ENCODE data around the gene OTOGL. TPM values are rescaled to one million over a fixed set of nuclear protein-coding genes. Genes with fewer than 3 reads are reported as not detected.

OTOGL gene
- total RNA-seq, 1 experiment from 2014 or later, result not detected

DNA sequence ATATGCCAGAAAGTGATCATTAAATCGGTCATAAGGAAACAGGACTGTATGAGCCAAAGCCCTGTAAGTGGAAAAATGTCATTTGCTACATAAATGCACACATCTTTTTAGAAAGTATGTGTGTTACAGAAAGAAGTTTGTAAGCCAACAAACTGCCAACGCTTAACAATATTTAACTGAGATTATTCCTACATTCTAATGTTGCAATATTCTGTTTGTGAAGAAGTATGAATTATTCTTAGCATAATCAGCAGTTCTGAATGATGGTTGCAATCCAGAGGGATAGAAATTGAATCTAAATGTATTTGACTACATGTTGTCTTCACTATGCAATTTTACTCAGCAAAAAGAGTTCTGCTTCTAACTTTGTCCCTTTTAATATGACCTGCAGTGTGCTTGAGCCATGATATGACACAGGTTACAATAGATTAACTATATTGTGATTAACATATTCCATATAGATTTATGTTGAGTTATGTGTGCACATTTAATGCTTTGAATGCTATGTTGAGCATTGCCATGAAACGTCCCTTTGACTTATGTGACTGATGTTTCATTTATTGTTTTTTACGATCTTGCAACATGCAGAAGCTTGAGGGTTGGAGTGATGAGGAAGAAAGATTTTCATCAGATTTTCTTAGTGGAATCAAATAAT, 277.9 kb downstream of the OTOGL start:
- ChIA-PET CTCF (no interaction called here), POLR2A (ENCODE audit: unreplicated experiment) (no interaction called here)
- H3K27me3 ChIP-seq (ENCODE audit: insufficient read depth, low read depth), result no peaks in the 10 kb centered on the region
- TF ChIP-seq EZH2 (IDR thresholded peaks at IDR 0.05; ENCODE audit: low read depth), result no peak
- TF ChIP-seq, protein P1, sequence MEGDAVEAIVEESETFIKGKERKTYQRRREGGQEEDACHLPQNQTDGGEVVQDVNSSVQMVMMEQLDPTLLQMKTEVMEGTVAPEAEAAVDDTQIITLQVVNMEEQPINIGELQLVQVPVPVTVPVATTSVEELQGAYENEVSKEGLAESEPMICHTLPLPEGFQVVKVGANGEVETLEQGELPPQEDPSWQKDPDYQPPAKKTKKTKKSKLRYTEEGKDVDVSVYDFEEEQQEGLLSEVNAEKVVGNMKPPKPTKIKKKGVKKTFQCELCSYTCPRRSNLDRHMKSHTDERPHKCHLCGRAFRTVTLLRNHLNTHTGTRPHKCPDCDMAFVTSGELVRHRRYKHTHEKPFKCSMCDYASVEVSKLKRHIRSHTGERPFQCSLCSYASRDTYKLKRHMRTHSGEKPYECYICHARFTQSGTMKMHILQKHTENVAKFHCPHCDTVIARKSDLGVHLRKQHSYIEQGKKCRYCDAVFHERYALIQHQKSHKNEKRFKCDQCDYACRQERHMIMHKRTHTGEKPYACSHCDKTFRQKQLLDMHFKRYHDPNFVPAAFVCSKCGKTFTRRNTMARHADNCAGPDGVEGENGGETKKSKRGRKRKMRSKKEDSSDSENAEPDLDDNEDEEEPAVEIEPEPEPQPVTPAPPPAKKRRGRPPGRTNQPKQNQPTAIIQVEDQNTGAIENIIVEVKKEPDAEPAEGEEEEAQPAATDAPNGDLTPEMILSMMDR (conservative IDR thresholded peaks at IDR 0.05), result no peak
- H3F3A ChIP-seq (ENCODE audit: insufficient read depth, low read depth), result no peaks in the 10 kb centered on the region
- no peak overlapping the region for H3K4me2 ChIP-seq
- BruUV-seq (replicated peaks), result no TSS peak
- H3K36me3 ChIP-seq (ENCODE audit: low read depth), result no peaks in the 10 kb centered on the region
- no peak overlapping the region for H3K4me3 ChIP-seq
- no peak overlapping the region for H3K27ac ChIP-seq
- no peak overlapping the region for H2AFZ ChIP-seq
- H3K9me2 ChIP-seq (ENCODE audit: insufficient read depth), result no peaks in the 10 kb centered on the region; the same call in none of the 2 replicates
- no peak for DNase-seq
- no peaks in the 10 kb centered on the region for H3K4me1 ChIP-seq (replicated peaks; ENCODE audit: insufficient read depth)
- H3K9me3 ChIP-seq (ENCODE audit: insufficient read depth, low read depth), result no peaks in the 10 kb centered on the region
- intact Hi-C loops (cut with micrococcal nuclease; ENCODE audit: unreplicated experiment), result no loop called here
- no peaks in the 10 kb centered on the region for H4K20me1 ChIP-seq (ENCODE audit: insufficient read depth)
- no peaks in the 10 kb centered on the region for H3K79me2 ChIP-seq (ENCODE audit: low read depth)

DNA sequence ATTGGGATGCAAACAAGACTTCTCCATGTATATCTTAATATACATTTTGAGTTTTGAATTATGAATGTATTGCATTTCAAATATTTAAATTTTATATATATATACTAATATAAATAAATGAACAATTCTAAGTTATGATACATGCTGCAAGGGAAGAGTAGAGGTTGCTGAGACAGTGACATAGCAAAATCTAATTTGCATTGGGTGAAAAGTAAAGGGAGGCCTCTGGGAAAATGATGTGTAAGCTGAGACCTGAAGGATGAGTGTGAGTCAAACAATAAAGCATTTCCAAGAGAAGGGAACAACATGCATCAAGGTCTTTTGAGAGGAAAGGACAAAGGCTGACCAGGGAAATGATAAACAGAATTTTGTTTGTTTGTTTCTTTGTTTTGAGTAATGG, 281.8 kb downstream of the OTOGL start:
- H2AFZ ChIP-seq, result no peak overlapping the region
- no peaks in the 10 kb centered on the region for H3F3A ChIP-seq (ENCODE audit: insufficient read depth, low read depth)
- H3K9me2 ChIP-seq (ENCODE audit: insufficient read depth), result no peaks in the 10 kb centered on the region; the same call in none of the 2 replicates
- no peaks in the 10 kb centered on the region for H3K79me2 ChIP-seq (ENCODE audit: low read depth)
- H4K20me1 ChIP-seq (ENCODE audit: insufficient read depth), result no peaks in the 10 kb centered on the region
- no peaks in the 10 kb centered on the region for H3K4me1 ChIP-seq (replicated peaks; ENCODE audit: insufficient read depth)
- DNase-seq, result no peak
- H3K27ac ChIP-seq, result no peak overlapping the region
- BruUV-seq (replicated peaks), result no TSS peak
- H3K36me3 ChIP-seq (ENCODE audit: low read depth), result no peaks in the 10 kb centered on the region
- TF ChIP-seq, protein P1 (conservative IDR thresholded peaks at IDR 0.05), result no peak
- H3K4me3 ChIP-seq, result no peak overlapping the region
- H3K4me2 ChIP-seq, result no peak overlapping the region
- no peaks in the 10 kb centered on the region for H3K27me3 ChIP-seq (ENCODE audit: insufficient read depth, low read depth)
- ChIA-PET CTCF (no interaction called here), POLR2A (ENCODE audit: unreplicated experiment) (no interaction called here)
- intact Hi-C loops (cut with micrococcal nuclease; ENCODE audit: unreplicated experiment), result loop anchor here (5.0 kb wide), 1 partner anchor 529 kb away; no protein-coding TSS in a partner anchor
- no peaks in the 10 kb centered on the region for H3K9me3 ChIP-seq (ENCODE audit: insufficient read depth, low read depth)

DNA sequence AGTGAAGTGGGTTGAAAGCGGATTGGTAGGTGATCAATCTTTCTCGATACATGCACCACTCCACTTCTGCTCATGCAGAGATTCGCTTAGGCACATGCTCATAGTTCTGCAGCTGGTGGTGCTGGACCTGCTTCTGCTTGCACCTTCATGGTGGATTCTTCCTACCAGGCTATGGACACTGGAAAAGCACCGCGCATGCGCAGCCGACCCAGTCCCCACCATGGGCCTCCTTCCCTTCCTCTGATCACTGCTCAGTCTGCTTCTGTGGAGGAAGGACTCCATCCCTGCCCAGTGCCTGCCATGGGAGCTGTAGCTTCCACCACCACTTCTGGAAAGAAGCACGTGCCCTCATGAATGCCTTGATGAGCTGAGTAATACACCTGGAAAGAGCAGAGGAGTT, 282.9 kb downstream of the OTOGL start:
- no TSS peak for BruUV-seq (replicated peaks)
- Histone ChIP-seq H4K20me1 (ENCODE audit: insufficient read depth) (no peaks in the 10 kb centered on the region), H2AFZ (no peak overlapping the region), H3F3A (ENCODE audit: insufficient read depth, low read depth) (no peaks in the 10 kb centered on the region), H3K27ac (no peak overlapping the region), H3K79me2 (ENCODE audit: low read depth) (no peaks in the 10 kb centered on the region), H3K4me1 (replicated peaks; ENCODE audit: insufficient read depth) (no peaks in the 10 kb centered on the region), H3K36me3 (ENCODE audit: low read depth) (no peaks in the 10 kb centered on the region), H3K4me2 (no peak overlapping the region), H3K9me3 (ENCODE audit: insufficient read depth, low read depth) (no peaks in the 10 kb centered on the region), H3K9me2 (ENCODE audit: insufficient read depth) (no peaks in the 10 kb centered on the region; the same call in 1 of the 2 replicates), H3K27me3 (ENCODE audit: insufficient read depth, low read depth) (no peaks in the 10 kb centered on the region), H3K4me3 (no peak overlapping the region)
- intact Hi-C loops (cut with micrococcal nuclease; ENCODE audit: unreplicated experiment), result loop anchor here (5.0 kb wide), 1 partner anchor 530 kb away; no protein-coding TSS in a partner anchor
- no peak for DNase-seq
- ChIA-PET POLR2A (ENCODE audit: unreplicated experiment) (no interaction called here), CTCF (no interaction called here)
- TF ChIP-seq, protein P1 (conservative IDR thresholded peaks at IDR 0.05), result no peak
- no peak for TF ChIP-seq EZH2 (IDR thresholded peaks at IDR 0.05; ENCODE audit: low read depth)
